Lung (tissue), 12 donors: Measurements from ENCODE around the gene SWAP70. TPM values are rescaled to one million over a fixed set of nuclear protein-coding genes. Genes with fewer than 3 reads are reported as not detected.

Experiments used
- ATAC-seq: fragments of 200-7000 bp; cut with Tn5 transposase; one replicate; pipeline ENCODE4 v1.9.1; 2020; ENCODE audit warnings: moderate number of reproducible peaks; ENCODE audit not compliant: insufficient read depth, low FRiP score
- DNase-seq, 3 donors: peaks; one replicate each; pipeline ENCODE4 v3.0.0-alpha.2; 2013 to 2017
- H3K27ac ChIP-seq, 2 donors: one replicate each; pipeline ENCODE4 v1.5.1; 2013; ENCODE audit warnings: mild to moderate bottlenecking in 2 of 2, moderate library complexity in 2 of 2, control low read depth in 1 of 2, inconsistent platforms in 1 of 2, low read depth in 1 of 2, low read length in 1 of 2
- H3K27me3 ChIP-seq, 3 donors: one replicate each; pipeline ENCODE4 v1.5.1; 2013; ENCODE audit warnings: low read length in 2 of 3; ENCODE audit not compliant: control insufficient read depth in 3 of 3, insufficient read depth in 3 of 3
- H3K36me3 ChIP-seq, 4 donors: one replicate each; pipeline ENCODE4 v1.5.1; 2013; ENCODE audit warnings: low read length in 4 of 4, mild to moderate bottlenecking in 1 of 4, moderate library complexity in 1 of 4; ENCODE audit not compliant: control insufficient read depth in 4 of 4, insufficient read depth in 4 of 4
- H3K4me1 ChIP-seq, 5 donors: one replicate each; pipeline ENCODE4 v1.5.1; 2013; ENCODE audit warnings: low read length in 5 of 5, mild to moderate bottlenecking in 2 of 5, moderate library complexity in 1 of 5; ENCODE audit not compliant: control insufficient read depth in 5 of 5, insufficient read depth in 5 of 5
- H3K4me3 ChIP-seq: one replicate; pipeline ENCODE4 v1.5.1; 2013; ENCODE audit warnings: mild to moderate bottlenecking, control low read depth, moderate library complexity
- H3K9ac ChIP-seq, 2 donors: one replicate each; pipeline ENCODE4 v1.5.1; 2013; ENCODE audit warnings: low read length in 2 of 2, control low read depth in 1 of 2; ENCODE audit not compliant: insufficient read depth in 1 of 2
- H3K9me3 ChIP-seq, 4 donors: one replicate each; pipeline ENCODE4 v1.5.1; 2013; ENCODE audit warnings: low read length in 3 of 4, mild to moderate bottlenecking in 1 of 4, moderate library complexity in 1 of 4; ENCODE audit not compliant: control insufficient read depth in 4 of 4, insufficient read depth in 3 of 4
- WGBS, 2 donors: extraction: QIAGEN DNeasy Blood & Tissue Kit; methylation state at CpG; one replicate each; pipeline ENCODE4 v1.1.7; 2013; 5-methylcytosine and 5-hydroxymethylcytosine counted together
- polyA plus RNA-seq, 2 donors: library from polyadenylated mRNA; stranded (reverse); fragments of 200-250 nt; gene quantifications; one replicate each; pipeline ENCODE4 v1.2.1, GENCODE V29; 2013
- total RNA-seq, 2 donors: library from RNA; depleted of rRNA in 1 of 2; stranded (reverse); fragments of >200 nt in 1 of 2; gene quantifications; one replicate each; pipeline ENCODE4 v1.2.1, GENCODE V29; 2014 to 2021
- TF ChIP-seq, protein P1 (sequence below): IDR thresholded peaks from 2 replicates; pipeline ENCODE4 v1.5.1; 2012; ENCODE audit warnings: mild to moderate bottlenecking; ENCODE audit errors: control extremely low read depth, extremely low read depth
- donor health status: control.
- donor health status: control.
- donor health status: Bipolar disorder and iron deficiency.
- donor health status: healthy.
- donor health status: DM: yes; HTN: yes; CAD: no.

The SWAP70 gene
- total and polyA plus RNA-seq, 4 donors, result 14.9 to 44.8 (median 35.9) TPM

GRCh38 chr11:9624448-9624847, 39.4 kb upstream of the SWAP70 start:
- Histone ChIP-seq H3K4me3 (no peak overlapping the region), H3K9me3 (no peaks in the 10 kb centered on the region), H3K36me3 (no peaks in the 10 kb centered on the region), H3K4me1 (peaks cover 0 to 3% (median 0%) of the 10 kb centered on the region in 5 donors), H3K27me3 (no peaks in the 10 kb centered on the region), H3K27ac (no peak overlapping the region), H3K9ac (no peak overlapping the region)
- DNase-seq (no peak), ATAC-seq (no peak)
- TF ChIP-seq, protein P1, sequence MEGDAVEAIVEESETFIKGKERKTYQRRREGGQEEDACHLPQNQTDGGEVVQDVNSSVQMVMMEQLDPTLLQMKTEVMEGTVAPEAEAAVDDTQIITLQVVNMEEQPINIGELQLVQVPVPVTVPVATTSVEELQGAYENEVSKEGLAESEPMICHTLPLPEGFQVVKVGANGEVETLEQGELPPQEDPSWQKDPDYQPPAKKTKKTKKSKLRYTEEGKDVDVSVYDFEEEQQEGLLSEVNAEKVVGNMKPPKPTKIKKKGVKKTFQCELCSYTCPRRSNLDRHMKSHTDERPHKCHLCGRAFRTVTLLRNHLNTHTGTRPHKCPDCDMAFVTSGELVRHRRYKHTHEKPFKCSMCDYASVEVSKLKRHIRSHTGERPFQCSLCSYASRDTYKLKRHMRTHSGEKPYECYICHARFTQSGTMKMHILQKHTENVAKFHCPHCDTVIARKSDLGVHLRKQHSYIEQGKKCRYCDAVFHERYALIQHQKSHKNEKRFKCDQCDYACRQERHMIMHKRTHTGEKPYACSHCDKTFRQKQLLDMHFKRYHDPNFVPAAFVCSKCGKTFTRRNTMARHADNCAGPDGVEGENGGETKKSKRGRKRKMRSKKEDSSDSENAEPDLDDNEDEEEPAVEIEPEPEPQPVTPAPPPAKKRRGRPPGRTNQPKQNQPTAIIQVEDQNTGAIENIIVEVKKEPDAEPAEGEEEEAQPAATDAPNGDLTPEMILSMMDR, result no peak

DNA sequence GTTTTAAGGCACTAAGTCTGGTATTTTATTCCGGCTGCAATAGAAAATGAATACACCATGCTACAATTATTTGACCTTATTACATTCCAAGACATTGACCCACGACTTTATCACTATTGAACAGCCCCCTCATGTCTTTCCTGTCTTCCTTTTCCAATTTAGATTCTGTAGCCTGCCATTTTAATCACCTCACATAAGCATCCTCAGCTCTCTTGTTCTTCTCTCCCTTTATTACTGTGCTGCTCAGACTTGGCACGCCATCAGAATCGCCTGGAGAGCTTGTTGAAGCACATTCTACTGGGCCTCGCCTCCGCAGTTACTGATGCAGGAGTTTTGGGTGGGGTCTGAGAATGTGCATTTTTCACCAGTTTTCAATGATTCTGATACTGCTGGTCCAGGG, 38.7 kb upstream of the SWAP70 start:
- no peaks in the 10 kb centered on the region for H3K27me3 ChIP-seq
- no peak overlapping the region for H3K9ac ChIP-seq
- 66 to 76% methylated on average over 6 of the region's 6 CpGs for WGBS, 2 donors
- no peaks in the 10 kb centered on the region for H3K9me3 ChIP-seq
- no peak overlapping the region for H3K4me3 ChIP-seq
- ATAC-seq (no peak), DNase-seq (peak in 2 of 3 donors; percentile 20 to 44)
- H3K36me3 ChIP-seq, result no peaks in the 10 kb centered on the region
- TF ChIP-seq, protein P1, result no peak
- H3K4me1 ChIP-seq, result peaks cover 0 to 3% (median 0%) of the 10 kb centered on the region in 5 donors
- no peak overlapping the region for H3K27ac ChIP-seq

DNA sequence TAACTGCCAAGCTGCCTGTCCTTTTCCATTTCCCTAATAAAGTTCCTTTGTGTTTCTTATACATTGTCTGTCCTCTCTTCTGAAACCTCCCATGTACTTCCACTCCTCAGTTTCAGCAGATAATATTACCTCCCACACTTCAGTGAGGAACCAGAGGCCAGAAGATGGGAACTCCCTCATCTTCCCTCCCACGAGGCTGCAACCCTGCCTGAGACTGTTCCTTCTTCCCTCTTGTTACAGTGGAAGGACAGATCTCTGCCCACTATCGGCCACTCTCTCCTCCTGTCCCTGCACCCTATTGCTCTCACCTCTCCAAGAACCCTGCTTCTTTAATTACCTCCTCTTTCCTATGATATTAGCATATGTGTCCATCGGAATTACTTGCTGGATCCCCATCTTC, 38.1 kb upstream of the SWAP70 start:
- H3K36me3 ChIP-seq, result no peaks in the 10 kb centered on the region
- H3K9me3 ChIP-seq, result no peaks in the 10 kb centered on the region
- H3K27ac ChIP-seq, result no peak overlapping the region
- H3K9ac ChIP-seq, result no peak overlapping the region
- ATAC-seq (no peak), DNase-seq (no peak)
- peaks cover 0 to 3% (median 0%) of the 10 kb centered on the region in 5 donors for H3K4me1 ChIP-seq
- WGBS, 2 donors, result 66 to 68% methylated on average over 3 of the region's 3 CpGs
- H3K27me3 ChIP-seq, result no peaks in the 10 kb centered on the region
- H3K4me3 ChIP-seq, result no peak overlapping the region
- TF ChIP-seq, protein P1, result no peak
